Measurements from ENCODE around the gene FBLN2.

Gene FBLN2

GRCh38 chr3:13572926-13573623 is 24.1 kb downstream of the FBLN2 start:
- no peak overlapping the region for H3K4me3 ChIP-seq (ENCODE audit: low read length)
- peaks cover 20% of the 10 kb centered on the region for H3K4me1 ChIP-seq (ENCODE audit: control insufficient read depth, low read depth, low read length)
- H3K27ac ChIP-seq (ENCODE audit: low read length): no peak overlapping the region
- H3K27me3 ChIP-seq (ENCODE audit: control insufficient read depth, insufficient read depth, low read length): no peaks in the 10 kb centered on the region
- H3K9me3 ChIP-seq (ENCODE audit: control insufficient read depth, low read depth, low read length): no peaks in the 10 kb centered on the region
- no peaks in the 10 kb centered on the region for H3K36me3 ChIP-seq (ENCODE audit: control insufficient read depth, low read depth, low read length)
- H3K9ac ChIP-seq (ENCODE audit: low read length): no peak overlapping the region

GRCh38 chr3:13574083-13574797 is 25.3 kb downstream of the FBLN2 start:
- H3K4me3 ChIP-seq (ENCODE audit: low read length): no peak overlapping the region
- H3K27ac ChIP-seq (ENCODE audit: low read length): no peak overlapping the region
- peaks cover 20% of the 10 kb centered on the region for H3K4me1 ChIP-seq (ENCODE audit: control insufficient read depth, low read depth, low read length)
- no peak overlapping the region for H3K9ac ChIP-seq (ENCODE audit: low read length)
- no peaks in the 10 kb centered on the region for H3K36me3 ChIP-seq (ENCODE audit: control insufficient read depth, low read depth, low read length)
- no peaks in the 10 kb centered on the region for H3K9me3 ChIP-seq (ENCODE audit: control insufficient read depth, low read depth, low read length)
- no peaks in the 10 kb centered on the region for H3K27me3 ChIP-seq (ENCODE audit: control insufficient read depth, insufficient read depth, low read length)

GRCh38 chr3:13574798-13575451 is 26.0 kb downstream of the FBLN2 start:
- Histone ChIP-seq H3K4me1 (ENCODE audit: control insufficient read depth, low read depth, low read length) (peaks cover 20% of the 10 kb centered on the region), H3K9ac (ENCODE audit: low read length) (no peak overlapping the region), H3K9me3 (ENCODE audit: control insufficient read depth, low read depth, low read length) (no peaks in the 10 kb centered on the region), H3K36me3 (ENCODE audit: control insufficient read depth, low read depth, low read length) (no peaks in the 10 kb centered on the region), H3K27me3 (ENCODE audit: control insufficient read depth, insufficient read depth, low read length) (no peaks in the 10 kb centered on the region), H3K27ac (ENCODE audit: low read length) (no peak overlapping the region), H3K4me3 (ENCODE audit: low read length) (no peak overlapping the region)

GRCh38 chr3:13575459-13576061 is 26.6 kb downstream of the FBLN2 start:
- no peaks in the 10 kb centered on the region for H3K36me3 ChIP-seq (ENCODE audit: control insufficient read depth, low read depth, low read length)
- H3K27me3 ChIP-seq (ENCODE audit: control insufficient read depth, insufficient read depth, low read length): no peaks in the 10 kb centered on the region
- H3K9ac ChIP-seq (ENCODE audit: low read length): no peak overlapping the region
- no peaks in the 10 kb centered on the region for H3K9me3 ChIP-seq (ENCODE audit: control insufficient read depth, low read depth, low read length)
- H3K27ac ChIP-seq (ENCODE audit: low read length): no peak overlapping the region
- no peak overlapping the region for H3K4me3 ChIP-seq (ENCODE audit: low read length)
- peaks cover 20% of the 10 kb centered on the region for H3K4me1 ChIP-seq (ENCODE audit: control insufficient read depth, low read depth, low read length)

GRCh38 chr3:13577181-13578121 is 28.5 kb downstream of the FBLN2 start:
- no peak overlapping the region for H3K9ac ChIP-seq (ENCODE audit: low read length)
- peaks cover 20% of the 10 kb centered on the region for H3K4me1 ChIP-seq (ENCODE audit: control insufficient read depth, low read depth, low read length)
- H3K9me3 ChIP-seq (ENCODE audit: control insufficient read depth, low read depth, low read length): no peaks in the 10 kb centered on the region
- no peaks in the 10 kb centered on the region for H3K27me3 ChIP-seq (ENCODE audit: control insufficient read depth, insufficient read depth, low read length)
- H3K4me3 ChIP-seq (ENCODE audit: low read length): no peak overlapping the region
- no peaks in the 10 kb centered on the region for H3K36me3 ChIP-seq (ENCODE audit: control insufficient read depth, low read depth, low read length)
- H3K27ac ChIP-seq (ENCODE audit: low read length): no peak overlapping the region

- Histone ChIP-seq H3K4me3 (ENCODE audit: low read length) (no peak overlapping the region), H3K27me3 (ENCODE audit: control insufficient read depth, insufficient read depth, low read length) (no peaks in the 10 kb centered on the region), H3K4me1 (ENCODE audit: control insufficient read depth, low read depth, low read length) (peaks cover 20% of the 10 kb centered on the region), H3K36me3 (ENCODE audit: control insufficient read depth, low read depth, low read length) (no peaks in the 10 kb centered on the region), H3K27ac (ENCODE audit: low read length) (no peak overlapping the region), H3K9me3 (ENCODE audit: control insufficient read depth, low read depth, low read length) (no peaks in the 10 kb centered on the region), H3K9ac (ENCODE audit: low read length) (no peak overlapping the region)
Measured at GRCh38 chr3:13578251-13578650, 29.3 kb downstream of the FBLN2 start.

GRCh38 chr3:13579063-13579462 is 30.1 kb downstream of the FBLN2 start:
- Histone ChIP-seq H3K4me1 (ENCODE audit: control insufficient read depth, low read depth, low read length) (peaks cover 20% of the 10 kb centered on the region), H3K27ac (ENCODE audit: low read length) (no peak overlapping the region), H3K9me3 (ENCODE audit: control insufficient read depth, low read depth, low read length) (no peaks in the 10 kb centered on the region), H3K4me3 (ENCODE audit: low read length) (no peak overlapping the region), H3K27me3 (ENCODE audit: control insufficient read depth, insufficient read depth, low read length) (no peaks in the 10 kb centered on the region), H3K36me3 (ENCODE audit: control insufficient read depth, low read depth, low read length) (no peaks in the 10 kb centered on the region), H3K9ac (ENCODE audit: low read length) (no peak overlapping the region)

GRCh38 chr3:13580256-13581023 is 31.5 kb downstream of the FBLN2 start:
- Histone ChIP-seq H3K36me3 (ENCODE audit: control insufficient read depth, low read depth, low read length) (no peaks in the 10 kb centered on the region), H3K27me3 (ENCODE audit: control insufficient read depth, insufficient read depth, low read length) (no peaks in the 10 kb centered on the region), H3K9ac (ENCODE audit: low read length) (no peak overlapping the region), H3K9me3 (ENCODE audit: control insufficient read depth, low read depth, low read length) (no peaks in the 10 kb centered on the region), H3K4me3 (ENCODE audit: low read length) (no peak overlapping the region), H3K4me1 (ENCODE audit: control insufficient read depth, low read depth, low read length) (peaks cover 9% of the 10 kb centered on the region), H3K27ac (ENCODE audit: low read length) (no peak overlapping the region)

- H3K27me3 ChIP-seq (ENCODE audit: control insufficient read depth, insufficient read depth, low read length): no peaks in the 10 kb centered on the region
- no peaks in the 10 kb centered on the region for H3K4me1 ChIP-seq (ENCODE audit: control insufficient read depth, low read depth, low read length)
- H3K9me3 ChIP-seq (ENCODE audit: control insufficient read depth, low read depth, low read length): no peaks in the 10 kb centered on the region
- H3K36me3 ChIP-seq (ENCODE audit: control insufficient read depth, low read depth, low read length): no peaks in the 10 kb centered on the region
- H3K27ac ChIP-seq (ENCODE audit: low read length): no peak overlapping the region
- no peak overlapping the region for H3K9ac ChIP-seq (ENCODE audit: low read length)
- no peak overlapping the region for H3K4me3 ChIP-seq (ENCODE audit: low read length)
Measured at GRCh38 chr3:13581485-13582365, 32.8 kb downstream of the FBLN2 start.
